ENCODE results near the gene ARSI.

ARSI gene

DNA sequence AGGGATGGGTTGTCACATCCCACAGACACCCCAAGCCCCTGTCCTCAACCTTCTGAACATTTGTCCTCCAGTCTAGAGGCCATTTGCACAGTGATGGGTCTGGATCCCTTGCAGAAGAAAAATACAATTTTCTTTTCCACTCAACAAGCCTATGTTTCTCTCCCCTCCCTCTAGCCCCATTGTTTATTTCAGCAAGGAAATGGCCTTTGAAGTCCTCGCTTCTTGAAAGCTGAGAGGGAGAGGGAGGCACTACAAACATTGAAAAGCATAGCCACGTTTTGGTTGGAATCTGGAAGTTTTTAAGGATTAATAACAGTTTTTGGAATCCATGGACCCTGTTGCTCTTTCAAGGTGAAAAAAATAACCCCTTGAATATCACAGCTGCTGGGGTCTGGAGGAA, 24.0 kb upstream of the ARSI start:
- no peak for DNase-seq (ENCODE audit: low spot score)

DNA sequence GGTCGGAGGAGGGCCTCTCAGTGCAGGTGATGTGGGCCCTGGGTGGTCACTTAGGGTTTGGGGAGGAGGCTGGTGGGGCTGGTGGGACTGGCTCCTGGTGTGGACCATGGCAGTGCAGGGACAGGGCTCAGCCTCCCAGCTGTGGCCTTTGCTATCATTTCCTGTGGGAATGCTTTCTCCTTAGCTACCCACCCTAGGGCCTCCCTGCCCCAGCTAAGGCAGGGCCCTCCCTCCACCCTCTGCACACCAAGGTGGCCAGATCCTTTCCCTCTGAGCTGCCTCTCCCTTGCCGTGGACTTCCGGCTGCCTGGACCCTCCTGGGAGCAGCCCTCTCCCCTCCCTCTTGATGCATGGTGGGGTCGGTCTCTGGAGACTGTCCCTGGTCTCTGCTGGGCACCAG, 22.7 kb upstream of the ARSI start:
- no peak for DNase-seq (ENCODE audit: low spot score)

DNA sequence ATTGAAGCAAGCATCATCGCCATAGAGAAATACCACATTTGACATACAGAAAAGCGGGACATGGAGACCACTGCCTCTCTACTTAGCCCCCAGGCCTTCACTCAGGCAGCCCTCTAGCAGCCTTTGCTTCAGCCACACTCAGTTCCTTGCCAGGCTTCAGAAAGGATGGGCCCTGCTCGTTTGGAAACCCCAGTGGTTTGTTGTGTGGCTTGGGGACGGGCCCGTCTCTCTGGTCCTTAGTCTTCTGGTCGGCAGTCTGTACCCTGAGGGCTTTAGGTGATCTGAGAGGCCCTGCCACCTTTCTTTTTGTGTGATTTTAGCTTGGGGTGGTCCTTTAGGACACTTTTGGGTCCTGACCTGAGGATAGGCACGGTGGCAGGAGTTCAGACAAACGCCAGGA, 21.1 kb upstream of the ARSI start:
- no peak for DNase-seq (ENCODE audit: low spot score)

DNA sequence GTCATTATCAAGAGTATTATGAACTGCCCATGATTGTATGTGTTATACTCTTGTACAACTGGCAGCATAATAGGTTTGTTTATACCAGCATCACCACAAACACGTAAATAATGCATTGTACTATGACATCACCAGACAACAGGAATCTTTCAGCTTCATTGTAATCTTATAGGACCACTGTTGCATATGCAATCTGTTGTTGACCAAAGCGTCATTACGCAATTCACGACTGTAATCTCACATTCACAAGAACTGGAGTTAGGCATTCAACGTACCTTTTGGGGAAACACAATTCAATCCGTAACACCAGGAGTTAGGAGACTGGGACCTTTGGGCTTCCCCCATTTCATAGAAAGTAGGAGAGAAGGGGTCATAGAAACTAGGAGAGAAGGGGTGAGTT, 20.4 kb upstream of the ARSI start:
- DNase-seq (ENCODE audit: low spot score), result no peak

DNA sequence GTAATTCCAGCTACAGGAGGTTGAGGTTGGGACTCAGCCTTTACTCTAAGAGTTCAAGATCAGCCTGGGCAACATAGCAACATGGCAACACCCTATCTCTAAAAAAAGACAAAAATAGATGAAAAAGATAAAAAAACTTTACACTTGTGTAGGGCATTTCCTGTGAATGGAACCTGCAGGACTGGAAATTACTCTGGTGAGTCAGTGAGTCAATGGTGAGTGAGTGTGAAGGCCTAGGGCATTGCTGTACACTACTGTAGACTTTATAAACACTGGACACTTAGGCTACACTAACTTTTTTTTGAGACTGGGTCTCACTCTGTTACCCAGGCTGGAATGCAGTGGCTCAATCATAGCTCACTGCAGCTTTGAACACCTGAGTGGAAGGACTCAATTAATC, 19.5 kb upstream of the ARSI start:
- no peak for DNase-seq (ENCODE audit: low spot score)

DNA sequence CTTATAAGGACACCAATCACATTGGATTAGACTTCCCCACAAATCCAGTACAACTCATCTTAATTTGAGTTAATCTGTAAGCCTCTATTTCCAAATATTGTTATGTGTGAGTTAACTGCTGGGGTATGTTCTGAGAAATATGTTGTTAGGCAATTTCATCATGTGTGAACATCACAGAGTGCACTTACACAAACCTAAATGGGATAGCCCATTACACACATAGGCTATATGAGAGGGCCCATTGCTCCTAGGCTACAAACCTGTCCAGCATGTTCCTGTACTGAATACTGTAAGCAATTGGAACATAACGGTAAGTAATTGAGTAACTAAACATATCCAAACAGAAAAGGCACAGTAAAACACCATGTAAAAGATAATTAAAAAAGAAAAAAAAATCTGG, 19.1 kb upstream of the ARSI start:
- no peak for DNase-seq (ENCODE audit: low spot score)

DNA sequence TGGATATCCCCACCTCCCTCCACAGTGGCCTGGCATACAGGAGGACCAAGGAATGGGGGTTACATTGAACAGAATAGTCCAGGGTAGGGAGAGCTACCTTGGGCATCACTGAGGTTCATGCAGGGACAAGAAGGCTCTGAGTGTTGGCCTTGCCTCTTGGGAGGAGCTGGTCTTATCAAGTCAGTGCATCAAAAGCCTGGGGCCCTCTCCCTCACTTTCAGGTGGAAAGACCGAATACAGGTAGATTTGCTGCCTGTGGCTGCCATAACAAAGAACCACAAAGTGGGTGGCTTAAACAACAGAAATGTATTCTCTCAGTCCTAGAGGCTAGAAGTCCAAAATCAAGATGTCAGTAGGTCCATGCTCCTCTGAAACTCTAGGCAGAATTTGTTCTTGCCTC, 18.5 kb upstream of the ARSI start:
- DNase-seq (ENCODE audit: low spot score), result no peak

DNA sequence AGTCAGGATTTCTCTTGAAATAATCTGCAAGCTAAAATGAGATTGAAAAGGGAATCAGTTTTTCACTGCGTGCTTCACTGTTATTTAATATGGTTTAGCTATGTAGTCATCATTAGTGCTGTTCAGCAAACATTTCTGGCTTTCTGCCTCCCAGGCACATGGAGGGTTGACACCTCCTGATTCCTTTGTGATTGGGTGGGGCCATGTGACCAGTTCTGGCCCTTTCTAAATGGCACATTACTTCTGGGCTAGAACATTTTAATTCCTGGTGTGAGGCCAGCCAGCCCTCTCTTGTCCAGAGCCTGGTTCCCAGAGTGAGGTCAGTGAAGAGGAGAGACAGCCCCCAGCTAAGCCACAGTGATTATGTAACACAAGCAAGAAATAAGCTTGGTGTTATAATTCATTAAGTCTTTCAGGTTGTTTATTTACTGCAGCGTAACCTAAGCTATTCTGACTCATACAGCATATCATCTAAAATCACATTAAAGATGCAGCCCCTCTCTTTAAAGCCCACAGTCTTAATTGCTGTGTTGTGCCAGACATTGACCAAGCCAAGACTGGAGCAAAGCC, 17.4 kb upstream of the ARSI start:
- no peak for DNase-seq (ENCODE audit: low spot score)

DNA sequence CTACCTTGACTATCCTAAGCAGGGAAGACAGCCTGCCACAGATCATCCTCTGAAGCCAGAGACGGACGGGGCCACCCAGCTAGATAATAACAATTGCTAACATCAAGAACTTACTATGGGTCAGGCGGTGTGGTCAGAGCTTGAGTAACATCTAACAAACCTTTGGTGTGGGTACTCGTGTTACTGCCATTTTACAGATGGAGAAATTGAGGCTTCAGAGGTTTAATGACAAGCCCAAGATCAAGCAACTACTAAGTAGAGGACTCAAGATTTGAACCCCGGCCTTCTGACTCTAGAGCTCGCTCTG, 16.7 kb upstream of the ARSI start:
- DNase-seq (ENCODE audit: low spot score), result no peak

DNA sequence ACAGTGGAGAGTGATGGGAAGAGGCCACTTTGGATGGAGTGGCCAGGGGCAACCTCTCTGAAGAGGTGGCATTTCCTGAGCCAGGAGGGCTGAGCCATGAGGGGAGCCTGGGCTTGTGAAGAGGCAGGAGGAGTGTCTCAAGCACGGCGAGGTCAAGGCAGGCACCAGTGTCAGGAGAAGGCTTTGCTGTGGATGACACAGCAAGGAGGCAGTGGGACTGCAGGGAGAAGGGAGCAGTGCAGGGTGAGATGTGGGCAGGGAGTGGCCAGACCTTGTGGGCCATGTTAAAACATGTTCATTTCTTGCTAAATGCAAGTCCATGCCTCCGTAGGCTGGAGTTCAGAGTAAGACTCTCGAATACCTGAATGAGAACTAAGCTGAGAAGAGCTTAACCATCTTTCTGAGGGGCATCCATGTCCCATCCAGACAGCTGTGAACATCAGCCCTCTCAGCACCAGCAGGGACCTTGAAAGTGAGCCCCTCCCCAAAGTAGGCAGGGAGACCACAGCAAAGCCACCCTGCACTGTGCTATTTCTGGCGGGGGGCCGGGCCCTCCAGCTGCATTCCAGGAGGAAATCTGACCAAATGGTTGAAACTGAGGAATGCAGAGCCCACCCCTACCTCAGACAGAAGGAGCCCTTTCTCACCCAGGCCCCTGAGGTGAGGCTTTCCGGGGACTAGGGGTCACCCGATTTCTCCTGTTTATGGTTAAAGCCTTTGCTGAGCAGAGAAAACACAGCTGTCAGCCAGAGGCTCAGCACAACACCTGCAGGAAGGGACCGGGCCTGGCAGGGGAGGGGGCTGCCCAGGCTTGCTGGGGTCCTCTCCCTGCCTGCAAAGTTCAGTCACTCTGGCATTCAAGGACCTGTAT, 16.1 kb upstream of the ARSI start:
- DNase-seq (ENCODE audit: low spot score), result no peak

DNA sequence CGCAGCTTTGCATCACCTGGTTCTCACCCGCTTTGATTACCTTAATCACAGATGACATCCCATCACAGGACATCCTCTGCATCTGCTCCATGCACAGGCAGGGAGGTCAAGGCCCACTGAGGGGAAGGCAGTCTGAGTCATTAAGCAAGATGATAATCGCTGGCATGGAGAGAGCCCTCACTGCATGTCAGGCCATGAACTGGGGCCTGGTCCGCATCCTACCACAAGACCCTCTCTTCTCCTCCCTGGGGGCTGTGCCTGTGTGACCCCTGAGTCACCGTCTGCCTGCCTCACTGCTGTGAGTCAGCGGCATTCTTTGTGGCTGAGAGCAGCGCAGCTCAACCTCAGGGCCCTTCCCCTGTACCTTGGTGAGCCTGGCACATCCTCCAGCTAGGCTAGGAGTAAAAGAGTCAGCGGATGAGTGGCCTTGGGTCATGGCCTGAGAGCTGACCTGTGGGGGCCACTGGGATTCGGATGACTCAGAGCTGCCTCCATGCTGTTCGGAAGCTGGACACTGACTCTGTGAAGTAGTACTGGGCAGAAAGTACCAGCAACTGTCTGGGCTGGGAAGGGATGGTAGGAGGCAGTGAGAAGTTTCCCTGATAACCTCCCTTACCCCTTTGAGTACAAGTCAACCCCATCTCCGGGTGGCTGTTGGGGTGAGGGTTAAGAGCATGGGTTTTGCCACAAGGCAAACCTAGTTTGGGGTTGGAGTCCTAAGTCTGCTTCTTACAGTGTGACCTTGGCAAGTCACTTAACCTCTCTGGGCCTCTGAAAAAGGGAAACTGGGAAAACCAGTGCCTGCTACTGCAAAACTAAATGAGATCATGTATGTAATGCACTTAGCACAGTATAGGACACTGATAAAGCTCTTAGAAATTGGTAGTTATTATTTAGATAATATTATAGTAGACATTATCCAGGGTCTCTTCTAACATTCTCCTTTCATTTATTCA, 14.6 kb upstream of the ARSI start:
- no peak for DNase-seq (ENCODE audit: low spot score)

DNA sequence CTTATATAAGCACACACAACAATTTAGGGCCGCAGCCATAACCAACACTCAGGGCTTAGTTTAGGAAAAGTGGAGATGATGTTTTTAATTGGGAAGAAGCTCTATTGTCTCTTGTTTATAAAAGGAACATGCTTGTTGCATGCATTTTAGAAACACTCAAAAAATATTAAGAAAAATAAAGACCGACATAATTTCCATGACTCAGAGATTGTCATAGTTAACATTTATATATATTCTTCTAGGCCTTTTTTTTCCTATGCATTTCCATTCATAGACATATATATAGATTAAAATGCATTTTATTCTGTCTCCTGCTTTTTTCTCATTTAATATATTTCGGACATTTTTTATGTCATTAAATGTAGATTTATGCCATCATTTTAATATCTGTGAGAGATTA, 13.6 kb upstream of the ARSI start:
- DNase-seq (ENCODE audit: low spot score), result no peak

DNA sequence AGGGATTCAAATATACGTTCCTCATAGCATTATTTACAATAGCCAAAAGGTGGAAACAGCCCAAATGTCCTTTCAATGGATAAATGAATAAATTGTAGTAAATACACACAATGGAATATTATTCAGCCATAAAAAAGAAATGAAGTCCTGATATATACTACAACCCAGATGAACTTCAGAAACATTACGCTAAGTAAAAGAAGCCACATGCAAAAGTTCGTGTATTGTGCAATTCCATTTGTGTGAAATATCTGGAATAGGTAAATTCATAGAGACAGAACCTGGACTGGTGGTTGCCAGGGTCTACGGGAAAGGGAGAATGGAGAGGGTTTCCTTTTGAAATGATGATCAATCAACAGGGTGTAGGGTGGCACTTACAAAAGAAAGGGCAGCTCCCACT, 12.5 kb upstream of the ARSI start:
- DNase-seq (ENCODE audit: low spot score), result no peak

DNA sequence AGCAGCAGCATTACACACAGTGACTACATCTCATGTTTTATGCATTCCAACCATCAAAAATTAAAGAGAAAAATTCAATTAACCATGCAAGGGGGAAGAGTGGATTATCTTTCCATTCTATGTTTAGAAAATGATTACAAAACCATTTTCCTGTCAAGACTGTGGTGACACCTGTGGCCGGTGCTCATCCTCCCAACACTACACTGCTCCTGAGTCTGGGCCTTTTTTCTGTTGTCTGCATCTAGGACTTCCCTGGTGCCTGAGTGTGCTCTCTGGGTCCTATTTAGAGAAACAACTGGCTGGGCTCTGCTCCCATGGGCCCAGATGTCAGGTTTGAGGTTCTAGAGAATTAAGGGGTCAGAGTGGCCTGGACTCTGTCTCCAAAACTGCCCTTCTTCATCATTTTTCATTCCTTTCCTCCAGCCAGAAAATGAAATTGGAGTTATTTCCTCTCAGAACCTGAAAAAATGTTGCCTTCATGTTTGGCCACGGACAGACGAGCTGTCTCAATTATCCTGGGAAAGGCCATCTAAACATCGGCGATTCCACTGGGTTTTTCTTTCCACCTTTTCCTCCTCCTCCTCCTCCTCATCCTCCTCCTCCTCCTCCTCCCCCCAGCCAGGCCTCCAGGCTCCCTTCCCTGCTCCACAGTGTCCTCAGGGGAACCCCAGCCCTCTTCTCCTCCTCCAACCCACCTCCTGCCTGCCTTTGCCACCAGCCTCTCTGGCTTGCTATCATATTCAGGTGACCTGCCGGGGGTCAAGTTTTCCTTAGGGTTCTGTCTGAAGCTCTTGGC, 11.4 kb upstream of the ARSI start:
- no peak for DNase-seq (ENCODE audit: low spot score)

DNA sequence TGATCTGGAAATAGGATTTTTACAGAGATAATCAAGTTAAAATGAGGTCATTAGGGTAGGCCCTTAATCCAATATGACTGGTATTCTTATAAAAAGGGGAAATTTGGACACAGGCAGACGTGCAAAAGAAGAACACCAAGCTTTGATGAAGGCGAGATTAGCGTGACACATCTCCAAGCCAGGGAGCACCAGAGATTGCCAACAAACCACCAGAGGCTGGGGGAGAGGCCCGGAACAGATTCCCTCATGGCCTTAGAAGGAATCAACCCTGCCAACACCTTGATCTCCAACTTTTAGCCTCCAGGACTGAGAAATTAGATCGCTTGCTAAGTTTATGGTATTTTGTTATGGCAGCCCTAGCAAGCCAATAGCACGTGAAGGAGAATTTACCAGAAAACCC, 10.8 kb upstream of the ARSI start:
- no peak for DNase-seq (ENCODE audit: low spot score)

DNA sequence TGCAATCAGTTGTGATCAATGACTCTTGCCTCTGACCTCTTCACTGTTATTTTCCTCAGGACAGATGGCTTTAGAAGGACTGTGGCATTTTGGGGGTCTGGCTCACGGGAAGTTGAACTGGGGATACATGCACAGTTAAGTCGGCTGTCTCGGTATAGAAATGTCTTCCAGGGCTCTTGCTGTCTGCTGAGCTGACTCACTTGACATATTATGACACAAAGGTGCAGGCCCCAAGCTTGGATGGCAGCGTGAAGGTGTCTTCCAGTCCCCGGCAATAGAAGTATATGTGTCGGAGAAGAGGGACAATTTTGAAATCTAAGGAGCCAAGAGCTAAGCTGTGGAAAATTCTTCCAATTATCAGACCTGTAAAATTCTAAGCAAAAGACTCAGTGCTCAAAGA, 9.8 kb upstream of the ARSI start:
- no peak for DNase-seq (ENCODE audit: low spot score)

DNA sequence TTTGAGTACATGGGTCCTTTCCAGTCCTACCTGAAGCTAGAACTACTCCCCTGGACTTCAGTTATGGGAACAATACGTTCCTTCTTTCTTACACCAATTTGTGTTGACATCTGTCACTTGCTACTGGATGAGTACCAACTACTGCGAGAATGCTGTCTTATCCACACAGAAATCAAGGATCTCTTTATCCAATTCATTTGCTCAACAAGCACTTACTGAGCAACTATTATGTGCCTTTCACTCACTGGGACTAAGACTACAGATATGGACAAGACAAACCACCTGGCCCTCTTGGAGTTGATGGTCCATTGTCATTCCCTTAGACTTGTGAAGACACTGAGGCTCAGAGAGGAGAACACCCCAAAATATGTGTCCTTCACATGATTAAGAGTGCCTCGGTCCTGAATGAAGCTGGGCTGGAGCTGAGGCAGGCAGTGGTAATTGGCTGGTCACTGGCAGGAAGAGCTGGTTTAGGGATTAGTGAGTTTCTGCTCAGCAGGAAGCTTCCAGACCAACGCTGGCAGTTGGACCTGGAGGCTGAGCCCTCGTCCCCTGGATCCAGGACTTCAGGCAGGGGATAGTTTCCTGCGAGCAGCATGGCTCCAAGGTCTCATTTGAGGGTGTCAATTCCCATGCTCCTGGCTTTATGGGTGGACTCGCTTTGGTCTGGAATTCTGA, 8.4 kb upstream of the ARSI start:
- no peak for DNase-seq (ENCODE audit: low spot score)

DNA sequence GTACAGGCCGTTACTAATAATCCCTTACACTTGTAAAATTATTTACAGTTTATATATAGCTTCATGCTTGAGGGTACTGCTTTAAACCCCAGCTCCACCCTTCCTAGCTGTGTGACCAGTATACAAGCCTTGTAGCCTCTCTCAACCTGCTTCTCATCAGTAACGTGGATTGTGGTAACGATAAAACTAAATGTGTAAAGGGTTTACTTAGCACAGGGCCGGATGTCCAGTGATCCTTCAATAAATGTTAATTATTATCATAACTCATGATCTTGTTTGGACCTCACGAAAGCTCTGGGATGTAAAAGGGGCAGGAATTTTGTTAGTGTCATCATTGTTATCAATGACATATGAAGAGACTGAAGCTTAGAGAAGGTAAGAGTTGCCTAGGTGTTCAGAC, 7.5 kb upstream of the ARSI start:
- no peak for DNase-seq (ENCODE audit: low spot score)

DNA sequence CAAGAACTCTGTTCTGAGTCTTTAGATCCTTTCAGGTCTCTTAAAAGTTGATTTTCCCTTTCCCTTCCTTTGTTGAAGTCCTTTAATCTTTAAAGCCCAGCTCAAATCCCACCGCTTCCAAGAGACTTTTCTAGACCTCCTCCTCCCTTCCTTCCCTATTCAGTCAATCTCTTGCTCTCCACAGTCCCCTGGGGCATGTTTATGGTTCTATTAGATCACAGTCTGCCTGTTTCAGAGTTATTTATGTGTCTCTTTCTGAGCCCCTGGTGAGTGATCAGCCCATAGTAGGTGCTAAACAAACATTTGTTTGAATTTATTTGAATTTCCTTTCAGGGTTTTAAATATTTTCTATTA, 7.2 kb upstream of the ARSI start:
- DNase-seq (ENCODE audit: low spot score), result no peak

DNA sequence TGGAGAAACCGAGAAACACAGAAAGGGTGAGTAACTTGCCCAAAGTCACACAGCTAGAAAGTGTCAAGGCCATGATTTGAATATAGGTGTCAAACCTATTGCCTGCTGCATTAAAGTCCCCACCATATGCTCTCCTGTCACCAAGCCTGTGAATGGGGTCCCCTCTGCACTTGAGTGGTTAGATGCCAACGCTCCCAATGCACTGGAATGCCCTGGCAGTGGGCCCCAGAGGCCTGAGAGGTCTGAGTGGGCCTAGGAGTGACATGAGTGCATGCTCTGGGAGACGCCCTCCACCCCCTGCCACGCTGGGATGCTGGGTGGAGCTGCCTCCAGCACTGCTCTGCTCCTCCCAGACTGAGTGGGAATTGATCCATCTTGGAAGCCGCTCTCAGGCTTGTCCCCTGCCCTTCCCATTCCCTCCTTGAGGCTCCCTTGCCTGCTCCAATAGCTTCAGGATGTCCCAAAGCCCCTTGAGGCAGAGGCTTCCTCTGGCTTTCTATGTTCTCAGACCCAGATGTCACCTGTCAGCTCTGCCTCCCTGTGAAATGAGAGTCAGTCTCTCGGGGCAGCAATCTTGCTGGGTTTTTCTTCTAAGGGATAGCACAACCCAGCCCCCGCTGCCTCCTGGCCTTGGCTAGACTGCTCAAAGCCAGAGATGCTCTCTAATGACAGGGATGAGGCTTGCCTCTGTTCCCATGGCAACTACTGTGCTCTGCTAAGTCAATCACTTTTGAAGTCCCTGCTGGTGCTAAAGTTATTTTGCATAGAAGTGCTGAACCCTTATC, 6.6 kb upstream of the ARSI start:
- DNase-seq (ENCODE audit: low spot score), result no peak
